Measurements from ENCODE around the gene HES3.

HES3 gene

GRCh38 chr1:6285336-6285735 lies 41.4 kb downstream of the HES3 start:
- no peaks in the 10 kb centered on the region for H3K4me1 ChIP-seq (ENCODE audit: control insufficient read depth, insufficient read depth, low read length)
- no peak overlapping the region for H3K27ac ChIP-seq (ENCODE audit: low read depth, low read length)
- peaks cover 9% of the 10 kb centered on the region; the same call in 1 of the 2 replicates for H3K36me3 ChIP-seq (ENCODE audit: control insufficient read depth, insufficient read depth, low read length)
- no peaks in the 10 kb centered on the region for H3K27me3 ChIP-seq (ENCODE audit: control insufficient read depth, insufficient read depth, low read length)
- no peak overlapping the region for H3K4me3 ChIP-seq (ENCODE audit: low read depth, low read length)
- no peaks in the 10 kb centered on the region for H3K9me3 ChIP-seq (ENCODE audit: control insufficient read depth, insufficient read depth, low read depth, low read length)
- no peak overlapping the region for H3K9ac ChIP-seq (ENCODE audit: low read length)

DNA sequence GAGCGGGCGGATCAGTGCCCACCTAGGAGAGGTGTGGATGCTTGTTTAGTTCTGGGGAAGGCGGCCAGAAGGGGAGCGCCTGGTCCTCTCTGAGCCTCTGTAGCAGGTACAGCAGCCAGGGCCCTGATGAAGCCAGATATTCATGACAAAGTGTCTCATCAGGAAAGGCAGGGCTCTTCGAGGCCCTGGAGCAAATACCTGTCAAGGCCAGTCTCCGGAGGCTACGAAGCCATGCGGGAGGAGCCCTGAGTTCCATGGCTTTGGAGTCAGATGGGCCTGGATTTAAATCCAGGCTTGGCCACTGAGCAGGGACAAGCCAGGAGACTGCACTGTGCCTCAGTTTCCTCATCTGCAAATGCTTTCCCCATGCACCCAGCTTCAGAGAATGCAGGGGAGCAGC lies 42.3 kb downstream of the HES3 start:
- no peak overlapping the region for H3K4me3 ChIP-seq (ENCODE audit: low read depth, low read length)
- H3K36me3 ChIP-seq (ENCODE audit: control insufficient read depth, insufficient read depth, low read length), result peaks cover 9% of the 10 kb centered on the region; the same call in 1 of the 2 replicates
- H3K27me3 ChIP-seq (ENCODE audit: control insufficient read depth, insufficient read depth, low read length), result no peaks in the 10 kb centered on the region
- H3K4me1 ChIP-seq (ENCODE audit: control insufficient read depth, insufficient read depth, low read length), result no peaks in the 10 kb centered on the region
- no peak overlapping the region for H3K27ac ChIP-seq (ENCODE audit: low read depth, low read length)
- H3K9me3 ChIP-seq (ENCODE audit: control insufficient read depth, insufficient read depth, low read depth, low read length), result no peaks in the 10 kb centered on the region
- no peak overlapping the region for H3K9ac ChIP-seq (ENCODE audit: low read length)

DNA sequence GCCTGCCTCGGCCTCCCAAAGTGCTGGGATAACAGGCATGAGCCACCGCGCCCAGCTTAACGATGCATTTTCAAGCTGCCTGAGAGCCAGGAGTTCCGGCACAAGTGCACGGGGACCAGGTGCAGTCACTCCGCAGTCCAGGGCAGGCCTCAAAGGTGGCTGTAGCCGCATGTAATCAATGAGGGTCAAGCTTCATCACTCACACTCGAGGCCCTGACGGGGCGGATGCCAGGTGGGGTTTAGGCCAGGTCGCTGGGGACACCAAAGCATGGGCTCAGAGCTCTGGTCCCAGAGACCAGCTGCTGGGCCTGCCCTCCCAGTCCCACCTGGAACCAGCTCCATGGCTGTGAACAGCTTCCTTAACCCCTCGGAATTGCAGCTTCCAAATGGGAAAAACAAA lies 43.0 kb downstream of the HES3 start:
- Histone ChIP-seq H3K27me3 (ENCODE audit: control insufficient read depth, insufficient read depth, low read length) (no peaks in the 10 kb centered on the region), H3K9me3 (ENCODE audit: control insufficient read depth, insufficient read depth, low read depth, low read length) (no peaks in the 10 kb centered on the region), H3K9ac (ENCODE audit: low read length) (no peak overlapping the region), H3K4me1 (ENCODE audit: control insufficient read depth, insufficient read depth, low read length) (no peaks in the 10 kb centered on the region), H3K27ac (ENCODE audit: low read depth, low read length) (no peak overlapping the region), H3K4me3 (ENCODE audit: low read depth, low read length) (no peak overlapping the region), H3K36me3 (ENCODE audit: control insufficient read depth, insufficient read depth, low read length) (peaks cover 11% of the 10 kb centered on the region; the same call in 1 of the 2 replicates)

GRCh38 chr1:6287431-6287886 lies 43.5 kb downstream of the HES3 start:
- no peak overlapping the region for H3K9ac ChIP-seq (ENCODE audit: low read length)
- no peaks in the 10 kb centered on the region for H3K9me3 ChIP-seq (ENCODE audit: control insufficient read depth, insufficient read depth, low read depth, low read length)
- H3K27me3 ChIP-seq (ENCODE audit: control insufficient read depth, insufficient read depth, low read length), result no peaks in the 10 kb centered on the region
- H3K4me1 ChIP-seq (ENCODE audit: control insufficient read depth, insufficient read depth, low read length), result no peaks in the 10 kb centered on the region
- H3K27ac ChIP-seq (ENCODE audit: low read depth, low read length), result no peak overlapping the region
- H3K36me3 ChIP-seq (ENCODE audit: control insufficient read depth, insufficient read depth, low read length), result peaks cover 11% of the 10 kb centered on the region; the same call in 1 of the 2 replicates
- H3K4me3 ChIP-seq (ENCODE audit: low read depth, low read length), result no peak overlapping the region

DNA sequence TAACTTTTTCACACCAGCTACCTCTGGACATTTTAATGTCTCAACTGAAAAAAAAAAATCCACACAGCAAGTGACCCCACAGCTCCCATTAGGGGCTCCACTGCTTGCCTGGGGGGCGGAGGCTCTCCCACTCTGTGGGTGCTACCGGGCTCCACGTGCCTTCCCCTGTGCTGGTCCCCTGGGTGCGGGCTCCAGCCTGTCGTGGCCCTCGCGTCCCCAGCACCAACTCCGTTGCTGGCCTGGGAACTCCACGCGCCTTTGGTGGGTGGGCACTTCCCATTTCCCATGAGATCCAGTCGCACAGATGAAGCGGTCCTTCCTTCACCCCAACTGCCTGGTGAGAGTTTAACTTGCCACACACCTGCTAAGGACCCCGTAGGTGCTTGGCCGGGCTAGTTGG lies 44.0 kb downstream of the HES3 start:
- no peaks in the 10 kb centered on the region for H3K27me3 ChIP-seq (ENCODE audit: control insufficient read depth, insufficient read depth, low read length)
- H3K9ac ChIP-seq (ENCODE audit: low read length), result no peak overlapping the region
- peaks cover 12% of the 10 kb centered on the region for H3K36me3 ChIP-seq (ENCODE audit: control insufficient read depth, insufficient read depth, low read length)
- H3K27ac ChIP-seq (ENCODE audit: low read depth, low read length), result no peak overlapping the region
- H3K9me3 ChIP-seq (ENCODE audit: control insufficient read depth, insufficient read depth, low read depth, low read length), result no peaks in the 10 kb centered on the region
- no peak overlapping the region for H3K4me3 ChIP-seq (ENCODE audit: low read depth, low read length)
- H3K4me1 ChIP-seq (ENCODE audit: control insufficient read depth, insufficient read depth, low read length), result no peaks in the 10 kb centered on the region

DNA sequence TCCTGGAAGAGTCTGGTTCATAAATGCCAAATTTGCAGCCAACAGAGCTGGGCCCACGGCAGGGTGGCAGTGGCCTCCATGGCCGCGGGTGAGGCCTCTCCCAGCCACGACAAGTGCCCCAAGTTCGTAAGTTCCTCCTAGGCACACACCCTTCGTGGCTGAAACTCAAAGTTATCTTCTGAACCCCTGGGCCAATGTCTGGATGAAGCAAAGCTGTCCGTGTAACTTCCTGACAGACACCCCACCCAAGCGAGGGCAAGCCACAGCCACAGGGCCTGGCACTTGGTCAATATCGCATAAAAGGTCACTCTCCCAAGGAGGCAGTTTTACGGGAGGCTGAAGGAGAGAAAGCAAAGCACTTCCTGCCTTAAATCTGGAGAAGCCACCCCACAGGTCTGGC lies 44.7 kb downstream of the HES3 start:
- H3K36me3 ChIP-seq (ENCODE audit: control insufficient read depth, insufficient read depth, low read length), result peaks cover 18% of the 10 kb centered on the region
- no peak overlapping the region for H3K4me3 ChIP-seq (ENCODE audit: low read depth, low read length)
- no peak overlapping the region for H3K9ac ChIP-seq (ENCODE audit: low read length)
- H3K4me1 ChIP-seq (ENCODE audit: control insufficient read depth, insufficient read depth, low read length), result no peaks in the 10 kb centered on the region
- H3K27ac ChIP-seq (ENCODE audit: low read depth, low read length), result no peak overlapping the region
- H3K27me3 ChIP-seq (ENCODE audit: control insufficient read depth, insufficient read depth, low read length), result no peaks in the 10 kb centered on the region
- H3K9me3 ChIP-seq (ENCODE audit: control insufficient read depth, insufficient read depth, low read depth, low read length), result no peaks in the 10 kb centered on the region

GRCh38 chr1:6292102-6292501 lies 48.1 kb downstream of the HES3 start:
- H3K4me3 ChIP-seq (ENCODE audit: low read depth, low read length), result no peak overlapping the region
- H3K9me3 ChIP-seq (ENCODE audit: control insufficient read depth, insufficient read depth, low read depth, low read length), result no peaks in the 10 kb centered on the region
- H3K27me3 ChIP-seq (ENCODE audit: control insufficient read depth, insufficient read depth, low read length), result no peaks in the 10 kb centered on the region
- peaks cover 29% of the 10 kb centered on the region for H3K36me3 ChIP-seq (ENCODE audit: control insufficient read depth, insufficient read depth, low read length)
- H3K27ac ChIP-seq (ENCODE audit: low read depth, low read length), result no peak overlapping the region
- H3K4me1 ChIP-seq (ENCODE audit: control insufficient read depth, insufficient read depth, low read length), result no peaks in the 10 kb centered on the region
- no peak overlapping the region for H3K9ac ChIP-seq (ENCODE audit: low read length)

DNA sequence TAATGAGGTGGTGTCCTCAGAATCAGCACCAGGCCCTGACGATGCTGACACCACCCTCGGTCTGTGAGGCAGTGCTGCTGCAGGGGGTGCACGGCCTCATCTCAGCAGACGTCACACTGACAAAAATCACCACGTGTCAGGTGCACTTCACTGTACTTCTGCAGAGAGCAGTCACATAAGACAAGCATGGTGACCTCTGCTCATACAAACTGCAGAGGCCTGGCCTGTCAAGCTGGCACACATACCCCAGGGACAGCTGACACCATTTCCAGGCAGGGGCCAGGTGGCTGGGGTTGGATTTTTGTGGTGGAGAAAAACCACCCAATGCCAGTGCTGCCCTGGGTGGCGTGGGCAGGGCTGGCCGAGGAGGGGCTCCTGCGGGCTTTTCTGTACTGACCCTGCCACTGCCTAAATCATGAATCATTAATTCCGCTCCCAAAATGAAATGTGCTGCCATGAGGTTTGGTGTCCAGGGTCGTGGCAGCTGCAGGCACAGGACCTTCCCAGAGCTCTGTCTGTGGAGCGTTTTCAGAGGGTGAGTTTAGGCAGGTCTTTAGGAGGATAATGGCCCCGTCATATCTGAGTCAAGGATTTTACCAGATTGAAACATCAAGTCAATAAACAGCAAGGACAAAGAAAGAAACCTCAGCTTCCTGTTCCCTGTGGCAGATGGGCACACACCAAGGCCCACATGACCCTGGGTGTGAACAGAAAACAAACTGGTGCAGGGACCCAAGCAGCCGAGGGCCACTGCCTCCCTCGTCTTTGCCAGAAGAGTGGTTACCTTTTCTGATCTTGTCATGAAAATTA lies 50.3 kb downstream of the HES3 start:
- Histone ChIP-seq H3K4me1 (ENCODE audit: control insufficient read depth, insufficient read depth, low read length) (no peaks in the 10 kb centered on the region), H3K9me3 (ENCODE audit: control insufficient read depth, insufficient read depth, low read depth, low read length) (no peaks in the 10 kb centered on the region), H3K27me3 (ENCODE audit: control insufficient read depth, insufficient read depth, low read length) (no peaks in the 10 kb centered on the region), H3K36me3 (ENCODE audit: control insufficient read depth, insufficient read depth, low read length) (peaks cover 22% of the 10 kb centered on the region), H3K4me3 (ENCODE audit: low read depth, low read length) (no peak overlapping the region), H3K9ac (ENCODE audit: low read length) (no peak overlapping the region), H3K27ac (ENCODE audit: low read depth, low read length) (no peak overlapping the region)

DNA sequence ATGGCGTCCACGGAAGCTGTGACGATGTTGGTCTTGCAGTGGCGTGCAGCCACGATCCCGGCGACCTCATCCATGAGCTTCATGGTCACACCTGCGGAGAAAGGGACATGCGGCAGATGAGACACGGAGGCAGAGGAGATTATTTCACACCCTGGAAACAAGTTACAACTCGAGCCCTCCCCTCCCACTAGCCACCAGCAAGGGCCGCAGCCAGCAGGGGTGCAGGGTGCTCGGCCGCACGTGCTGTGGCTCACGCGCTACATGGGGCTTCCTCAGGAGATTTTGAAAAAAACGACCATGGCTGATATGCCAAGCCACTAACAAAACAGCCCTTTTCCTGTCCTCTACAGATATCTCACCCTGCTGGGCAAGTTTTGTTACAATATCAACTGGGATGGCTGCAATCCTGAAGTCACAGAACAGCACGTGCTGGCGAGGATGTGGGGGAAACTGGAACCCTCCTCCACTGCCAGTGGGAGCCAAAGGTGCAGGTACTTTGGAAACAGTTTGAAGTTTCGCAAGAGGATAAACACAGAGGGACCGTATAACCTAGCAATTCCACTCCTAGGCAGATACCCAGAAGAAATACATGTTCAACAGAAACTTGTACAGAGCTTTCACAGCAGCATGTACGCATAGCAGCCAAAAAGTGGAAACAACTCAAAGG lies 51.0 kb downstream of the HES3 start:
- H3K36me3 ChIP-seq (ENCODE audit: control insufficient read depth, insufficient read depth, low read length), result peaks cover 29% of the 10 kb centered on the region
- H3K4me3 ChIP-seq (ENCODE audit: low read depth, low read length), result no peak overlapping the region
- H3K9me3 ChIP-seq (ENCODE audit: control insufficient read depth, insufficient read depth, low read depth, low read length), result no peaks in the 10 kb centered on the region
- no peaks in the 10 kb centered on the region for H3K4me1 ChIP-seq (ENCODE audit: control insufficient read depth, insufficient read depth, low read length)
- no peak overlapping the region for H3K27ac ChIP-seq (ENCODE audit: low read depth, low read length)
- H3K27me3 ChIP-seq (ENCODE audit: control insufficient read depth, insufficient read depth, low read length), result no peaks in the 10 kb centered on the region
- no peak overlapping the region for H3K9ac ChIP-seq (ENCODE audit: low read length)
